ENCODE data around the gene NR1D2.

GRCh38 chr3:23916152-23916885, 28.8 kb upstream of the NR1D2 start:
- TF ChIP-seq CTCF (IDR thresholded peaks at IDR 0.05) = no peak
- TF ChIP-seq POLR2A (IDR thresholded peaks at IDR 0.05) = no peak
